OCI-LY1 (cell line): ENCODE results near the gene LRRFIP2.
"Not testable (repeated sequence)": the region's sequence is repeated elsewhere in the genome, so short reads cannot be mapped to it uniquely, and the experiment has no call there.

Source experiments
- H2AFZ ChIP-seq: fragments of 200-600 bp; sonication (generic), shearing (Covaris generic); 2 replicates; pipeline ENCODE4 v1.6.0; 2014; ENCODE audit warnings: antibody characterized with exemption, mild to moderate bottlenecking, low read length
- H3F3A ChIP-seq: fragments of 200-600 bp; sonication (generic), shearing (Covaris generic); 2 replicates; pipeline ENCODE4 v1.6.0; 2014; ENCODE audit warnings: mild to moderate bottlenecking, antibody characterized with exemption, low read length, moderate library complexity; ENCODE audit not compliant: insufficient read depth
- H3K27ac ChIP-seq: fragments of 200-600 bp; sonication (generic); 2 replicates; pipeline ENCODE4 v1.5.1; 2014; ENCODE audit warnings: low read length, mixed run types, mild to moderate bottlenecking, low read depth; ENCODE audit not compliant: poor library complexity, severe bottlenecking
- H3K27me3 ChIP-seq: fragments of 200-600 bp; sonication (generic); 2 replicates; pipeline ENCODE4 v1.6.0; 2014; ENCODE audit warnings: antibody characterized with exemption, mild to moderate bottlenecking, low read length, moderate library complexity; ENCODE audit not compliant: insufficient read depth
- H3K36me3 ChIP-seq: fragments of 200-600 bp; sonication (generic); 2 replicates; pipeline ENCODE4 v1.6.1; 2014; ENCODE audit warnings: mild to moderate bottlenecking, antibody characterized with exemption, low read length, moderate library complexity, mixed read lengths; ENCODE audit not compliant: insufficient read depth
- H3K4me1 ChIP-seq: fragments of 200-600 bp; sonication (generic); 2 replicates; pipeline ENCODE4 v1.5.1; 2014; ENCODE audit warnings: mild to moderate bottlenecking, low read length, moderate library complexity; ENCODE audit not compliant: insufficient read depth, severe bottlenecking
- H3K4me2 ChIP-seq: fragments of 200-600 bp; sonication (generic), shearing (Covaris generic); 2 replicates; pipeline ENCODE4 v1.6.1; 2014; ENCODE audit warnings: low read length
- H3K4me3 ChIP-seq: fragments of 200-600 bp; sonication (generic); 2 replicates; pipeline ENCODE4 v1.5.1; 2014; ENCODE audit warnings: low read length, low read depth, mild to moderate bottlenecking, mixed read lengths; ENCODE audit not compliant: poor library complexity, severe bottlenecking
- H3K79me2 ChIP-seq: fragments of 200-600 bp; shearing (Covaris generic); 2 replicates; pipeline ENCODE4 v1.6.1; 2016; ENCODE audit warnings: mixed run types, low read length, mixed read lengths; ENCODE audit not compliant: insufficient read depth
- H3K9ac ChIP-seq: fragments of 200-600 bp; sonication (generic), shearing (Covaris generic); 2 replicates; pipeline ENCODE4 v1.6.1; 2014; ENCODE audit warnings: mild to moderate bottlenecking, low read length, mixed read lengths
- H3K9me2 ChIP-seq: fragments of 200-600 bp; sonication (generic), shearing (Covaris generic); 2 replicates; pipeline ENCODE4 v1.6.1; 2014; ENCODE audit warnings: low read depth, mild to moderate bottlenecking, low read length, mixed read lengths
- H3K9me3 ChIP-seq: fragments of 200-600 bp; shearing (Covaris generic); 2 replicates; pipeline ENCODE4 v1.6.1; 2014; ENCODE audit warnings: low read length, mixed read lengths
- H4K20me1 ChIP-seq: fragments of 200-600 bp; sonication (generic), shearing (Covaris generic); 2 replicates; pipeline ENCODE4 v1.6.0; 2016; ENCODE audit warnings: mild to moderate bottlenecking, low read length; ENCODE audit not compliant: insufficient read depth
- EZH2 ChIP-seq: fragments of 200-600 bp; sonication (generic), shearing (Covaris generic); IDR thresholded peaks from 2 replicates; pipeline ENCODE4 v1.8.0; 2017; ENCODE audit warnings: borderline replicate concordance, mixed run types, mild to moderate bottlenecking, antibody characterized with exemption, low read length, moderate library complexity, mixed read lengths
- TF ChIP-seq, protein P1 (sequence below): fragments of 200-600 bp; sonication (generic), shearing (Covaris generic); IDR thresholded peaks from 2 replicates; pipeline ENCODE4 v1.5.1; 2017; ENCODE audit warnings: mild to moderate bottlenecking, antibody characterized with exemption, low read length, moderate library complexity, mixed read lengths

Gene LRRFIP2

DNA sequence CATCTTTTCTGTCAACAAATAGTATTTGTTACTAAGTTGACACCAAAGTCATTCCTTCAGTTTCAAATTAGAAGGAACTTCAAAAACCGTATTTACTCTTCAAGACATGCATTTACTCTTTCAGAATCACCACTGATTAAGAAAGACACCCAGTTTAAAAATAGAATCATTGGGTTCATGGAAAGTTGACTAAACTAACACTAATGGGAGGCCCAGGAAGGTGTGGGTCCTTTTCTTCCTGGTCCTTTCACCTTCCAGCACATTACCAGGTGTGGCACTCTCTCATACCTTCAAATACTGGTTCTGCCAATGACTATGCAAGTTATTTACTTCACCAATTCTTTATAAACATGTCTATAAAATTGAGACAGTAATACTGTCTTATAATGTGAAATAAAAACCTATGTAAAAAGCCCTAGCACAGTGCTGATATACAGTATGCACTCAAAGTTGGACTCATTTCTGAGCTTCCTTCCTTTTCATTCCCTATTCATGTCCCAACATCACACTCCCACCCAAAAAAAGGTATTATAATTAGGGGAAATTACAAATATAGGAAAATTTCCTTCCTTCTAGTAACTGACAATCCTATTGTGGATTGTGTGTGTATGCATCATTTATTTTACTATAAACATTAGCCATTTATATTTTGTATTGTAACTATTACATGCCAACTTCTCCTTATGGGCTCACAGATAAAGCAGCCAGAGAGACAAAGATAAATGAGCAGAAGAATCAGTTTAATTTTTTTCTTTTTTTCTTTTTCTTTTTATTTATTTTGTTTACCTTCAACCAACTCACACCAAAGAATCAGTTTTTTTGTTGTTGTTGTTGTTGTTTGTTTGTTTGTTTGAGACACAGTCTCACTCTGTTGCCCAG, 48.9 kb downstream of the LRRFIP2 start:
- no peak overlapping the region for H3K9ac ChIP-seq
- H3K4me1 ChIP-seq, result no peaks in the 10 kb centered on the region
- TF ChIP-seq, protein P1, sequence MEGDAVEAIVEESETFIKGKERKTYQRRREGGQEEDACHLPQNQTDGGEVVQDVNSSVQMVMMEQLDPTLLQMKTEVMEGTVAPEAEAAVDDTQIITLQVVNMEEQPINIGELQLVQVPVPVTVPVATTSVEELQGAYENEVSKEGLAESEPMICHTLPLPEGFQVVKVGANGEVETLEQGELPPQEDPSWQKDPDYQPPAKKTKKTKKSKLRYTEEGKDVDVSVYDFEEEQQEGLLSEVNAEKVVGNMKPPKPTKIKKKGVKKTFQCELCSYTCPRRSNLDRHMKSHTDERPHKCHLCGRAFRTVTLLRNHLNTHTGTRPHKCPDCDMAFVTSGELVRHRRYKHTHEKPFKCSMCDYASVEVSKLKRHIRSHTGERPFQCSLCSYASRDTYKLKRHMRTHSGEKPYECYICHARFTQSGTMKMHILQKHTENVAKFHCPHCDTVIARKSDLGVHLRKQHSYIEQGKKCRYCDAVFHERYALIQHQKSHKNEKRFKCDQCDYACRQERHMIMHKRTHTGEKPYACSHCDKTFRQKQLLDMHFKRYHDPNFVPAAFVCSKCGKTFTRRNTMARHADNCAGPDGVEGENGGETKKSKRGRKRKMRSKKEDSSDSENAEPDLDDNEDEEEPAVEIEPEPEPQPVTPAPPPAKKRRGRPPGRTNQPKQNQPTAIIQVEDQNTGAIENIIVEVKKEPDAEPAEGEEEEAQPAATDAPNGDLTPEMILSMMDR, result no peak
- no peak for TF ChIP-seq EZH2
- H3K9me2 ChIP-seq, result no peaks in the 10 kb centered on the region
- no peaks in the 10 kb centered on the region for H3K79me2 ChIP-seq
- H2AFZ ChIP-seq, result no peak overlapping the region
- no peaks in the 10 kb centered on the region for H3K27me3 ChIP-seq
- H3K36me3 ChIP-seq, result peaks cover 6% of the 10 kb centered on the region; the same call in 1 of the 2 replicates
- H3K4me2 ChIP-seq, result no peak overlapping the region
- H3K27ac ChIP-seq, result no peak overlapping the region
- no peaks in the 10 kb centered on the region for H3F3A ChIP-seq
- H4K20me1 ChIP-seq, result no peaks in the 10 kb centered on the region
- H3K4me3 ChIP-seq, result no peak overlapping the region
- H3K9me3 ChIP-seq, result no peaks in the 10 kb centered on the region

DNA sequence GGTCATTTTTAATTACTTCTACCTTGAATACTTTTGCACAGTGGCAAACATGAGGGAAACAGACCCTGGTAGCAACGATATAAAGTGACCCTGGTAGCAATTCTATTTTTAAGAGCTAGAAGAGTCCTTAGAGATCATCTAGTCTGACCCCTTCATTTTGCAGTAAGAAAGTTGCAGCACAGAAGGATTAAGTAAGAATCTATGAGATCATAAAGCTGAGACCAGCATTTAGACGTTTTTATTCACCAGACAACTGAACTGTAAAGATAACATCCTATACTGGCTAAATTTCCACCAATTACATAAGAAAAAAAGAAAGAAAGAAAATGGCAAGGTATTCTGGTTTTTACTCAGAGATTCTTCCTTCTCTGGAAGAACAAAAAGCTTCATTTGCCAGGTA, 49.9 kb downstream of the LRRFIP2 start:
- Histone ChIP-seq H3K9me2 (no peaks in the 10 kb centered on the region), H3K27me3 (no peaks in the 10 kb centered on the region), H3K4me1 (no peaks in the 10 kb centered on the region), H3K9ac (no peak overlapping the region), H2AFZ (no peak overlapping the region), H3K36me3 (peaks cover 6% of the 10 kb centered on the region; the same call in 1 of the 2 replicates), H4K20me1 (no peaks in the 10 kb centered on the region), H3K9me3 (no peaks in the 10 kb centered on the region), H3K4me3 (no peak overlapping the region), H3F3A (no peaks in the 10 kb centered on the region), H3K4me2 (no peak overlapping the region), H3K79me2 (no peaks in the 10 kb centered on the region), H3K27ac (no peak overlapping the region)
- TF ChIP-seq, protein P1, result no peak
- TF ChIP-seq EZH2, result no peak

DNA sequence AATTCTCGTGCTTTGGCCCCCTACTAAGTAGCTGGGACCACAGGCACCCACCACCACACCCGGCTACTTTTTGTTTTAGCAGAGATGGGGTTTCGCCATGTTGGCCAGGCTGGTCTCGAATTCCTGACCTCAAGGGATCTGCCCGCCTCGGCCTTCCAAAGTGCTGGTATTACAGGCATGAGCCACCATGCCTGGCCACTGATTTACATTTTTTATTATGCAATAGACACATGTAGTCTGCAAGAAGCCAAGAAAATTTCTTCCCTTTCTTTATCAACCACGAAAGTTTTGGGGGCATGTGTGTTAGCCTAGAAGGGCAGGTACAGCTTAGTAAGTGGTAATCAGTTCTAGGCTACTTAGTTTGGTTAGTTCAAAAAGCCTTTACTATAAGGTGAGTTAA, 51.1 kb downstream of the LRRFIP2 start:
- H3K4me3 ChIP-seq, result no peak overlapping the region
- H3K9me3 ChIP-seq, result no peaks in the 10 kb centered on the region
- no peak overlapping the region for H3K27ac ChIP-seq
- H3K4me2 ChIP-seq, result no peak overlapping the region
- no peak overlapping the region for H2AFZ ChIP-seq
- H3K9me2 ChIP-seq, result no peaks in the 10 kb centered on the region
- no peaks in the 10 kb centered on the region for H3K4me1 ChIP-seq
- no peaks in the 10 kb centered on the region for H3K27me3 ChIP-seq
- no peak overlapping the region for H3K9ac ChIP-seq
- H3K36me3 ChIP-seq, result peaks cover 6% of the 10 kb centered on the region; the same call in 1 of the 2 replicates
- H4K20me1 ChIP-seq, result no peaks in the 10 kb centered on the region
- no peaks in the 10 kb centered on the region for H3F3A ChIP-seq
- no peaks in the 10 kb centered on the region for H3K79me2 ChIP-seq
- TF ChIP-seq, protein P1, result no peak
- TF ChIP-seq EZH2, result no peak

DNA sequence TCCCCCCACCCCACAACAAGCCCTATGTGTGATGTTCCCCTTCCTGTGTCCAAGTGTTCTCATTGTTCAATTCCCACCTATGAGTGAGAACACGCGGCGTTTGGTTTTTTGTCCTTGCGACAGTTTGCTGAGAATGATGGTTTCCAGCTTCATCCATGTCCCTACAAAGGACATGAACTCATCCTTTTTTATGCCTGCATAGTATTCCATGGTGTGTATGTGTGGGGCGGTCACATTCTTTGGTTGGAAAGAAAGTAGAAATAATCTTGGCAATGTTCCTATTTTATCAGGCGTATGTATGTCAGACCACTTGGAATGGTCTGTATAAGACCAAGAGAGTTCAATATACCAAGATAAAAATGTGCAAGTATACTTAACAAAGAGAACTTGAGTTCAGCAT, 52.3 kb downstream of the LRRFIP2 start:
- not testable (repeated sequence) for H3K4me2 ChIP-seq, H3K79me2 ChIP-seq, H3K9me2 ChIP-seq

More for the DNA sequence above, 52.3 kb downstream of the LRRFIP2 start:
- H3K27me3 ChIP-seq, H3F3A ChIP-seq, H3K9ac ChIP-seq, H3K4me3 ChIP-seq, H4K20me1 ChIP-seq, H3K4me1 ChIP-seq, H2AFZ ChIP-seq, H3K9me3 ChIP-seq, H3K27ac ChIP-seq, H3K36me3 ChIP-seq: not testable (repeated sequence)
